SK-N-SH (cell line): Measurements from ENCODE around the gene GPR22. TPM values are rescaled to one million over a fixed set of nuclear protein-coding genes. Genes with fewer than 3 reads are reported as not detected.

Experiments
- CTCF ChIA-PET: fragments of 300-600, 350-600 bp; formaldehyde crosslinking; extraction: SDS; loops from one replicate; lab custom pipeline; 2021; lab: Yijun Ruan, JAX
- POLR2A ChIA-PET: fragments of 350-600 bp; sonication (Branson Sonifier 250); formaldehyde crosslinking; extraction: SDS; loops from one replicate; lab custom pipeline; 2020; ENCODE audit warnings: antibody characterized with exemption, inconsistent platforms; lab: Yijun Ruan, JAX
- DNase-seq: peaks from one replicate; pipeline ENCODE4 v3.0.0; 2012
- H2AFZ ChIP-seq: fragments of 200-600 bp; sonication (generic); 2 replicates; pipeline ENCODE4 v1.8.1; 2016; ENCODE audit warnings: antibody characterized with exemption, mild to moderate bottlenecking, low read depth
- H3F3A ChIP-seq: fragments of 200-600 bp; sonication (generic); replicated peaks from 2 replicates; pipeline ENCODE3; 2016; ENCODE audit warnings: antibody characterized with exemption, mild to moderate bottlenecking; ENCODE audit not compliant: insufficient read depth
- H3K27ac ChIP-seq, 2 experiments: fragments of 200-500 bp in 1 of 2; fragments of 200-600 bp in 1 of 2; sonication (Bioruptor generic) in 1 of 2; sonication (generic), shearing (Covaris generic) in 1 of 2; 2 replicates each; pipeline versions ENCODE4 v1.5.1 to v1.6.1; 2014 to 2016; ENCODE audit warnings: low read depth in 2 of 2, inconsistent platforms in 1 of 2, low read length in 1 of 2, mild to moderate bottlenecking in 1 of 2, mixed read lengths in 1 of 2
- H3K27me3 ChIP-seq: fragments of 200-600 bp; sonication (generic), shearing (Covaris generic); 2 replicates; pipeline ENCODE4 v1.6.1; 2016; ENCODE audit warnings: mixed run types; ENCODE audit not compliant: insufficient read depth
- H3K36me3 ChIP-seq, 2 experiments: fragments of 200-500 bp in 1 of 2; fragments of 200-600 bp in 1 of 2; sonication (Bioruptor generic) in 1 of 2; sonication (generic) in 1 of 2; replicated peaks in 1 of 2; 2 replicates each; pipeline versions ENCODE3 to v1.5.1; 2014 to 2016; ENCODE audit warnings: low read length in 1 of 2, mild to moderate bottlenecking in 1 of 2; ENCODE audit not compliant: insufficient read depth in 2 of 2, control insufficient read depth in 1 of 2
- H3K4me1 ChIP-seq, 2 experiments: fragments of 200-500 bp in 1 of 2; fragments of 200-600 bp in 1 of 2; sonication (Bioruptor generic) in 1 of 2; sonication (generic), shearing (Covaris generic) in 1 of 2; 2 replicates each; pipeline versions ENCODE4 v1.5.1 to v1.6.1; 2014 to 2016; ENCODE audit warnings: low read depth in 1 of 2, low read length in 1 of 2, mixed run types in 1 of 2; ENCODE audit not compliant: insufficient read depth in 2 of 2, control insufficient read depth in 1 of 2
- H3K4me2 ChIP-seq: fragments of 200-600 bp; sonication (generic), shearing (Covaris generic); 2 replicates; pipeline ENCODE4 v1.6.1; 2017; ENCODE audit warnings: mixed run types
- H3K4me3 ChIP-seq, 2 experiments: fragments of 200-500 bp in 1 of 2; fragments of 200-600 bp in 1 of 2; sonication (Bioruptor generic) in 1 of 2; sonication (generic), shearing (Covaris generic) in 1 of 2; 2 replicates each; pipeline versions ENCODE4 v1.5.1 to v1.8.1; 2014 to 2016; ENCODE audit warnings: low read depth in 2 of 2, inconsistent platforms in 1 of 2, low read length in 1 of 2, mild to moderate bottlenecking in 1 of 2, mixed read lengths in 1 of 2, moderate library complexity in 1 of 2
- H3K79me2 ChIP-seq: fragments of 200-600 bp; sonication (generic); 2 replicates; pipeline ENCODE4 v1.8.1; 2017; ENCODE audit warnings: mild to moderate bottlenecking; ENCODE audit not compliant: insufficient read depth
- H3K9ac ChIP-seq: fragments of 200-600 bp; sonication (generic); 2 replicates; pipeline ENCODE4 v1.6.1; 2017; ENCODE audit warnings: mixed run types
- H3K9me2 ChIP-seq: fragments of 200-600 bp; sonication (generic); 2 replicates; pipeline ENCODE4 v1.6.1; 2017; ENCODE audit warnings: mixed run types
- H3K9me3 ChIP-seq: fragments of 200-600 bp; sonication (generic); 2 replicates; pipeline ENCODE4 v1.6.1; 2017; ENCODE audit warnings: mixed run types, mild to moderate bottlenecking, moderate library complexity
- H4K20me1 ChIP-seq: fragments of 200-600 bp; sonication (generic); 2 replicates; pipeline ENCODE4 v1.6.1; 2017; ENCODE audit warnings: mild to moderate bottlenecking, mixed run types; ENCODE audit not compliant: insufficient read depth
- CHD2 ChIP-seq: fragments of 150-350 bp; IDR thresholded peaks from 2 replicates; pipeline ENCODE4 v1.6.1; 2018; ENCODE audit warnings: low read length; ENCODE audit not compliant: partially characterized antibody
- EZH2phosphoT487 ChIP-seq: fragments of 200-600 bp; sonication (generic); IDR thresholded peaks from 2 replicates; pipeline ENCODE4 v1.6.1; 2017; ENCODE audit warnings: low read depth, mixed run types, mild to moderate bottlenecking, antibody characterized with exemption, moderate library complexity, borderline replicate concordance
- FOXJ3 ChIP-seq: sonication (generic); formaldehyde crosslinking; IDR thresholded peaks from 2 replicates; pipeline ENCODE4 v1.5.1; 2020; ENCODE audit warnings: mild to moderate bottlenecking, missing genetic modification reagents
- JUND ChIP-seq: IDR thresholded peaks from 2 replicates; pipeline ENCODE4 v1.4.0; 2012
- MEF2A ChIP-seq: IDR thresholded peaks from 2 replicates; pipeline ENCODE4 v1.4.0; 2012; ENCODE audit warnings: low read depth, borderline replicate concordance
- NRF1 ChIP-seq: IDR thresholded peaks from 2 replicates; pipeline ENCODE4 v1.6.1; 2012; ENCODE audit warnings: low read depth, mild to moderate bottlenecking, low read length
- RAD21 ChIP-seq: IDR thresholded peaks from 2 replicates; pipeline ENCODE4 v1.6.1; 2012; ENCODE audit warnings: mild to moderate bottlenecking, low read length
- RCOR1 ChIP-seq: fragments of 150-350 bp; IDR thresholded peaks from 2 replicates; pipeline ENCODE4 v1.6.1; 2017; ENCODE audit warnings: antibody characterized with exemption, low read length
- RFX5 ChIP-seq: IDR thresholded peaks from 2 replicates; pipeline ENCODE4 v1.6.1; 2012; ENCODE audit warnings: mild to moderate bottlenecking, improper control_type of control experiment, low read length
- TAF1 ChIP-seq: IDR thresholded peaks from 2 replicates; pipeline ENCODE4 v1.6.1; 2012; ENCODE audit warnings: low read depth, mild to moderate bottlenecking, low read length, moderate library complexity, borderline replicate concordance
- WGBS: methylation state at CpG from one replicate; pipeline ENCODE4 v1.1.6; 2017; ENCODE audit warnings: low lambda C conversion rate; 5-methylcytosine and 5-hydroxymethylcytosine counted together
- polyA plus RNA-seq, 3 experiments: library from polyadenylated mRNA; depleted of rRNA; stranded (reverse); fragments of >200 nt; gene quantifications; 2 replicates each; pipeline ENCODE4 v1.2.3, GENCODE V29; 2012
- TF ChIP-seq, protein P1 (sequence below): fragments of 150-350 bp; IDR thresholded peaks from 2 replicates; pipeline ENCODE4 v1.6.1; 2017; ENCODE audit warnings: antibody characterized with exemption, low read length, low read depth, borderline replicate concordance
- TF ChIP-seq, protein P2 (sequence below): IDR thresholded peaks from 2 replicates; pipeline ENCODE4 v1.4.0; 2012; ENCODE audit warnings: low read depth
- TF ChIP-seq, protein P3 (sequence below): fragments of 150-350 bp; IDR thresholded peaks from 2 replicates; pipeline ENCODE4 v1.6.1; 2016; ENCODE audit warnings: mild to moderate bottlenecking, low read depth, low read length

The GPR22 gene
- polyA plus RNA-seq, 1 of the 3 experiments (the other 2 are of a cell fraction) = 0.03 TPM

DNA sequence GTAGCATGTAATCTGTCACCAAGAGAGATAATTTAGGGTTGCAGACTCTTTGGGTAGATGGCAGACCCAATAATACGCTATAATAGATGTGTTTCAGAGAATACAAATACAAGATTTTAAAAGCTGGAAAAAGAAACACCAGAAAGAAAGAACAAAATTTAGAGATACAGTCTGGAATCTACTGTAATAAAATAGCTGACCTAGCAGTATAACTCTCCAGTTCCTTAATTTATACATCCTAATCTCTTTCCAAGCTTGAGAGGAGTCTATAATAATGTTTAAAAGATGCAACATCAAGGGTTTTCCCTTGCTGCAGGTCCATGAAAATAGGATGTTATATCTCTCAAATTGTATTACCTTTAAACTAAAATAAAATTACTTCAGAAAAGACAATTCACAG lies 27.2 kb upstream of the GPR22 start:
- no peak for TF ChIP-seq EZH2phosphoT487
- TF ChIP-seq JUND = no peak
- no peak for TF ChIP-seq MEF2A
- no peak for TF ChIP-seq NRF1
- no peak for TF ChIP-seq RFX5
- no peak for TF ChIP-seq TAF1
- TF ChIP-seq CHD2 = no peak
- TF ChIP-seq RAD21 = no peak
- no peak for TF ChIP-seq FOXJ3 (CRISPR knock-in tag)
- TF ChIP-seq, protein P1, sequence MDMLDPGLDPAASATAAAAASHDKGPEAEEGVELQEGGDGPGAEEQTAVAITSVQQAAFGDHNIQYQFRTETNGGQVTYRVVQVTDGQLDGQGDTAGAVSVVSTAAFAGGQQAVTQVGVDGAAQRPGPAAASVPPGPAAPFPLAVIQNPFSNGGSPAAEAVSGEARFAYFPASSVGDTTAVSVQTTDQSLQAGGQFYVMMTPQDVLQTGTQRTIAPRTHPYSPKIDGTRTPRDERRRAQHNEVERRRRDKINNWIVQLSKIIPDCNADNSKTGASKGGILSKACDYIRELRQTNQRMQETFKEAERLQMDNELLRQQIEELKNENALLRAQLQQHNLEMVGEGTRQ = no peak
- TF ChIP-seq, protein P2, sequence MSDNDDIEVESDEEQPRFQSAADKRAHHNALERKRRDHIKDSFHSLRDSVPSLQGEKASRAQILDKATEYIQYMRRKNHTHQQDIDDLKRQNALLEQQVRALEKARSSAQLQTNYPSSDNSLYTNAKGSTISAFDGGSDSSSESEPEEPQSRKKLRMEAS = no peak
- TF ChIP-seq, all 33 proteins: peak for 0
- ChIA-PET CTCF (no interaction called here), POLR2A (no interaction called here)
- H3K9ac ChIP-seq = no peak overlapping the region
- no peaks in the 10 kb centered on the region for H3F3A ChIP-seq
- H3K4me2 ChIP-seq = no peak overlapping the region
- H2AFZ ChIP-seq = no peak overlapping the region
- no peak overlapping the region for H3K27ac ChIP-seq
- no peaks in the 10 kb centered on the region for H3K4me1 ChIP-seq
- H3K27me3 ChIP-seq = no peaks in the 10 kb centered on the region
- no peak overlapping the region for H3K4me3 ChIP-seq
- peaks cover 0 to 5% of the 10 kb centered on the region in 2 experiments for H3K36me3 ChIP-seq
- no peaks in the 10 kb centered on the region for H3K9me2 ChIP-seq
- 96% methylated on average over 1 of the region's 1 CpG for WGBS
- no peaks in the 10 kb centered on the region for H4K20me1 ChIP-seq
- DNase-seq = no peak
- H3K79me2 ChIP-seq = no peaks in the 10 kb centered on the region
- no peaks in the 10 kb centered on the region for H3K9me3 ChIP-seq

DNA sequence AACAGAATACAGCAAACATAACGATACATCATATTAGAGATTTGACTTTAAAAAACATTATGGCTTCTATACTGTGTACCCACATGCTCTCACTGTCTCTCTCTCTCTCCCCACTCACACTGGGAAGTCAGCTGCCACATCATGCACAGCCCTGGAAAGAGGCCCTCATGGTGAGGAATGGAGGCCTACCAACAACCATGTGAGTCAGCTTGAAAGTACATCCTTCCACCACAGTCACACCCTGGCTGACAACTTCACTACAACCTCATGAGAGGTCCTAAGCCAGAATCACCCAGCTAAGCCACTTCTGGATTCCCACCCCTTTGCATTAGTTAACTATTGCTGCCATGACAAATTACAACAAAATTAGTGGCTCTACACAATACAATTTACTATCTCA lies 23.3 kb upstream of the GPR22 start:
- no peak for TF ChIP-seq RCOR1
- TF ChIP-seq RAD21 = no peak
- TF ChIP-seq, protein P3, sequence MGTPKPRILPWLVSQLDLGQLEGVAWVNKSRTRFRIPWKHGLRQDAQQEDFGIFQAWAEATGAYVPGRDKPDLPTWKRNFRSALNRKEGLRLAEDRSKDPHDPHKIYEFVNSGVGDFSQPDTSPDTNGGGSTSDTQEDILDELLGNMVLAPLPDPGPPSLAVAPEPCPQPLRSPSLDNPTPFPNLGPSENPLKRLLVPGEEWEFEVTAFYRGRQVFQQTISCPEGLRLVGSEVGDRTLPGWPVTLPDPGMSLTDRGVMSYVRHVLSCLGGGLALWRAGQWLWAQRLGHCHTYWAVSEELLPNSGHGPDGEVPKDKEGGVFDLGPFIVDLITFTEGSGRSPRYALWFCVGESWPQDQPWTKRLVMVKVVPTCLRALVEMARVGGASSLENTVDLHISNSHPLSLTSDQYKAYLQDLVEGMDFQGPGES = no peak
- TF ChIP-seq, all 33 proteins: peak for 0
- Histone ChIP-seq H3F3A (no peaks in the 10 kb centered on the region), H4K20me1 (no peaks in the 10 kb centered on the region), H3K4me1 (peaks cover 0 to 4% of the 10 kb centered on the region in 2 experiments; a peak in 2 of 4 replicates), H3K4me2 (no peak overlapping the region), H3K4me3 (no peak overlapping the region), H2AFZ (no peak overlapping the region), H3K9me2 (no peaks in the 10 kb centered on the region), H3K36me3 (peaks cover 5% of the 10 kb centered on the region in 2 experiments), H3K9me3 (no peaks in the 10 kb centered on the region), H3K79me2 (no peaks in the 10 kb centered on the region), H3K27me3 (no peaks in the 10 kb centered on the region), H3K9ac (no peak overlapping the region), H3K27ac (no peak overlapping the region)
- ChIA-PET CTCF (no interaction called here), POLR2A (no interaction called here)
- 90% methylated on average over 1 of the region's 1 CpG for WGBS
- DNase-seq = no peak
